Omental fat pad (tissue), 4 donors: ENCODE results near the gene HS3ST2. TPM values are rescaled to one million over a fixed set of nuclear protein-coding genes. Genes with fewer than 3 reads are reported as not detected.
A peak's percentile ranks its signal among the peaks of the same experiment; 100 is the strongest.

Experiments used
- ATAC-seq: fragments of 150-250 bp; one replicate; pipeline ENCODE4 v1.9.1; 2016; ENCODE audit warnings: mild to moderate bottlenecking, moderate library complexity; ENCODE audit not compliant: low FRiP score
- DNase-seq: peaks from one replicate; pipeline ENCODE4 v3.0.0-alpha.2; 2019; ENCODE audit warnings: low spot score
- CTCF ChIP-seq, 3 donors: fragments of 450-650 bp; IDR thresholded peaks; one replicate each; pipeline ENCODE4 v1.5.1; 2016 to 2017; ENCODE audit warnings: antibody characterized with exemption in 3 of 3, mild to moderate bottlenecking in 3 of 3, moderate library complexity in 2 of 3
- total RNA-seq, 4 donors: library from RNA; depleted of rRNA; stranded (reverse); fragments of >200 nt; gene quantifications; one replicate each; pipeline ENCODE4 v1.1.0, GENCODE V29; 2016

HS3ST2 gene
- total RNA-seq, 4 donors from 2014 or later: 1.7 to 3.6 (median 2.5) TPM

GRCh38 chr16:22948603-22949368, 134.8 kb downstream of the HS3ST2 start:
- DNase-seq: peak; percentile 64
- peak in 1 of 3 donors; percentile 35 for TF ChIP-seq CTCF (IDR thresholded peaks at IDR 0.05)
- no peak for ATAC-seq

- DNase-seq (no peak), ATAC-seq (no peak)
- TF ChIP-seq CTCF (IDR thresholded peaks at IDR 0.05): no peak
Measured at GRCh38 chr16:22955461-22956070, 141.6 kb downstream of the HS3ST2 start.

- no peak for TF ChIP-seq CTCF (IDR thresholded peaks at IDR 0.05)
- DNase-seq: no peak
- no peak for ATAC-seq
Measured at GRCh38 chr16:22961206-22961605, 147.2 kb downstream of the HS3ST2 start.

GRCh38 chr16:22962905-22963304, 148.9 kb downstream of the HS3ST2 start:
- no peak for TF ChIP-seq CTCF (IDR thresholded peaks at IDR 0.05)
- DNase-seq (no peak), ATAC-seq (no peak)
